Parathyroid adenoma (tissue), 2 donors: Measurements from ENCODE around the gene APELA.

Experiments used
- H2AFZ ChIP-seq: fragments of 300-600 bp; sonication (generic); one replicate; pipeline ENCODE4 v1.7.0; 2017; ENCODE audit warnings: antibody characterized with exemption, mild to moderate bottlenecking
- H3K27ac ChIP-seq: fragments of 300-600 bp; sonication (generic); one replicate; pipeline ENCODE4 v1.7.0; 2017
- H3K27me3 ChIP-seq: fragments of 300-600 bp; sonication (generic); one replicate; pipeline ENCODE4 v1.7.0; 2017; ENCODE audit warnings: low read length; ENCODE audit not compliant: control insufficient read depth, insufficient read depth
- H3K36me3 ChIP-seq: fragments of 300-600 bp; sonication (generic); one replicate; pipeline ENCODE4 v1.7.0; 2017; ENCODE audit warnings: low read length; ENCODE audit not compliant: control insufficient read depth, insufficient read depth
- H3K4me1 ChIP-seq: fragments of 300-600 bp; sonication (generic); one replicate; pipeline ENCODE4 v1.7.0; 2017; ENCODE audit warnings: control low read depth
- H3K4me2 ChIP-seq: fragments of 300-600 bp; sonication (generic); one replicate; pipeline ENCODE4 v1.7.0; 2017; ENCODE audit warnings: low read length
- H3K4me3 ChIP-seq: fragments of 300-600 bp; sonication (generic); one replicate; pipeline ENCODE4 v1.7.0; 2017; ENCODE audit warnings: low read depth, low read length
- H3K79me2 ChIP-seq: fragments of 300-600 bp; sonication (generic); one replicate; pipeline ENCODE4 v1.7.0; 2017; ENCODE audit warnings: control low read depth
- H3K9ac ChIP-seq: fragments of 300-600 bp; sonication (generic); one replicate; pipeline ENCODE4 v1.7.0; 2017; ENCODE audit warnings: mild to moderate bottlenecking
- H3K9me3 ChIP-seq: fragments of 300-600 bp; sonication (generic); one replicate; pipeline ENCODE4 v1.7.0; 2017; ENCODE audit warnings: low read length; ENCODE audit not compliant: control insufficient read depth
- CTCF ChIP-seq: fragments of 300-600 bp; sonication (generic); IDR thresholded peaks from one replicate; pipeline ENCODE4 v1.7.0; 2017; ENCODE audit warnings: antibody characterized with exemption, mild to moderate bottlenecking
- donor health status: primary hyperparathyroidism.

Gene APELA

GRCh38 chr4:164847967-164848649, 28.9 kb upstream of the APELA start:
- H3K4me3 ChIP-seq, result no peak overlapping the region
- H3K9me3 ChIP-seq, result no peaks in the 10 kb centered on the region
- H3K79me2 ChIP-seq, result no peaks in the 10 kb centered on the region
- TF ChIP-seq CTCF, result no peak
- no peaks in the 10 kb centered on the region for H3K36me3 ChIP-seq
- H3K27me3 ChIP-seq, result no peaks in the 10 kb centered on the region
- no peaks in the 10 kb centered on the region for H3K4me1 ChIP-seq
- H3K27ac ChIP-seq, result no peak overlapping the region
- no peak overlapping the region for H3K4me2 ChIP-seq
- H2AFZ ChIP-seq, result no peak overlapping the region
- H3K9ac ChIP-seq, result no peak overlapping the region

DNA sequence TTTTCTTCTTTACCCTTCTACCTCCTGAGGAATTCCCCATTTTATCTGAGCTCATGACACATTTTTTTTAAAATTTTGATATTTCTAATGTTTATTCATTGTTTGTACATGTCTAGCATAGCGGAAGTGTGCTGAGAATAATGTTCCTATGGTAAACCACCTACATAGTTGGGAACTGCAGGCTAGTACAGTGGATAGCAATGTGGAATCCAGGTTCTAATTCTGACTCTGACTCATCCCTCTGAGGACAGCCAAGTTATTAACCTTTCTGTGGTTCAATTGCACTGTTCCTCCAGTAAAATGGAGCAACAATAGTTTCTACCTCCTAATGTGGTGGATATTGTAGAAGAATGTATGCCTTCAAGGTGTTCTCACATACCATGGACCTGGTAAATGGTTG, 20.6 kb upstream of the APELA start:
- no peak overlapping the region for H3K27ac ChIP-seq
- no peak overlapping the region for H3K4me3 ChIP-seq
- no peaks in the 10 kb centered on the region for H3K9me3 ChIP-seq
- H3K27me3 ChIP-seq, result no peaks in the 10 kb centered on the region
- H3K79me2 ChIP-seq, result no peaks in the 10 kb centered on the region
- H2AFZ ChIP-seq, result no peak overlapping the region
- no peaks in the 10 kb centered on the region for H3K36me3 ChIP-seq
- H3K4me1 ChIP-seq, result no peaks in the 10 kb centered on the region
- no peak overlapping the region for H3K4me2 ChIP-seq
- H3K9ac ChIP-seq, result no peak overlapping the region
- no peak for TF ChIP-seq CTCF

GRCh38 chr4:164866817-164867490, 10.0 kb upstream of the APELA start:
- no peak for TF ChIP-seq CTCF
- H3K4me3 ChIP-seq, result no peak overlapping the region
- no peaks in the 10 kb centered on the region for H3K9me3 ChIP-seq
- H3K36me3 ChIP-seq, result no peaks in the 10 kb centered on the region
- no peak overlapping the region for H2AFZ ChIP-seq
- H3K4me2 ChIP-seq, result no peak overlapping the region
- H3K79me2 ChIP-seq, result no peaks in the 10 kb centered on the region
- no peaks in the 10 kb centered on the region for H3K4me1 ChIP-seq
- no peak overlapping the region for H3K9ac ChIP-seq
- H3K27ac ChIP-seq, result no peak overlapping the region
- no peaks in the 10 kb centered on the region for H3K27me3 ChIP-seq

DNA sequence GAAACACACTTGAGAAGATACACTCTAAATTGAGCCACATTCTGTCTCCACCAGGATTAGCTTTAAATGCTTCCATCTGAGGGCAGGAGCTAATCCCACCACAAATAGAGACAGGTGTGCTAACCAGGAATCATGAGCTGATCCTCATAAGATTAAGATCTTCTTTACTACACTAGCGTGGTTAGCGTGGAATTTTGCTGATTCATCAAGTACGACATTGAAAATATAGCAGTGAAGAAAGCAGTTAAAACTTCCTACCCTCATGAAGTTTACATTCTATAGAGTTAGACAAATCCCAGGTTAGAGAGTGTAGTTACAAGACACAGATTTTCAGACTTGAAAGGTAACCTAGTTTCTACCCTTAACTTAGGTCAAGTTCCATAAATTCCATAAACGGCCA, 5.3 kb upstream of the APELA start:
- no peaks in the 10 kb centered on the region for H3K36me3 ChIP-seq

More for the DNA sequence above, 5.3 kb upstream of the APELA start:
- Histone ChIP-seq H3K27ac (no peak overlapping the region), H3K4me2 (no peak overlapping the region), H3K4me1 (no peaks in the 10 kb centered on the region), H3K9ac (no peak overlapping the region), H3K4me3 (no peak overlapping the region), H3K9me3 (no peaks in the 10 kb centered on the region), H3K79me2 (no peaks in the 10 kb centered on the region), H2AFZ (no peak overlapping the region), H3K27me3 (no peaks in the 10 kb centered on the region)
- TF ChIP-seq CTCF, result no peak
